HEK293 (cell line): ENCODE data around the gene PLAGL2.

Experiments used
- CTCF ChIA-PET: fragments of 350-600 bp; formaldehyde crosslinking; extraction: SDS; loops from one replicate; lab custom pipeline; 2021; ENCODE audit warnings: antibody characterized with exemption; lab: Yijun Ruan, JAX
- POLR2A ChIA-PET: fragments of 300-600 bp; formaldehyde crosslinking; extraction: SDS; loops from one replicate; lab custom pipeline; 2020; ENCODE audit warnings: antibody characterized with exemption, inconsistent platforms; lab: Yijun Ruan, JAX
- H3K27ac ChIP-seq: fragments of 200-500 bp; sonication (Bioruptor generic); 2 replicates; pipeline ENCODE4 v1.5.1; 2014; ENCODE audit warnings: low read depth, low read length, control low read depth, inconsistent platforms; ENCODE audit errors: extremely low read depth
- H3K36me3 ChIP-seq, 2 experiments: fragments of 200-500 bp in 1 of 2; sonication (Bioruptor generic) in 1 of 2; 1 replicate in 1 of 2; 2 replicates in 1 of 2; pipeline ENCODE4 v1.5.1; 2014 to 2017; ENCODE audit warnings: inconsistent platforms in 2 of 2, low read length in 2 of 2; ENCODE audit not compliant: control insufficient read depth in 2 of 2, insufficient read depth in 1 of 2
- H3K4me1 ChIP-seq: fragments of 200-500 bp; sonication (Bioruptor generic); 2 replicates; pipeline ENCODE4 v1.5.1; 2014; ENCODE audit warnings: mild to moderate bottlenecking, low read length, inconsistent platforms; ENCODE audit not compliant: control insufficient read depth, insufficient read depth
- H3K4me3 ChIP-seq: 2 replicates; pipeline ENCODE4 v1.5.1; 2011; ENCODE audit warnings: low read depth, mild to moderate bottlenecking, control low read depth, low read length, moderate library complexity
- H3K9me3 ChIP-seq: fragments of 200-500 bp; sonication (Bioruptor generic); 2 replicates; pipeline ENCODE4 v1.5.1; 2014; ENCODE audit warnings: low read depth, low read length, inconsistent platforms; ENCODE audit not compliant: control insufficient read depth, insufficient read depth
- GFI1B ChIP-seq: fragments of 450-650 bp; formaldehyde crosslinking; IDR thresholded peaks from 2 replicates; pipeline ENCODE4 v1.5.1; 2016; ENCODE audit warnings: missing biosample characterization, missing genetic modification characterization
- KLF9 ChIP-seq: fragments of 450-650 bp; formaldehyde crosslinking; IDR thresholded peaks from 2 replicates; pipeline ENCODE4 v1.5.1; 2016; ENCODE audit warnings: missing biosample characterization, missing genetic modification characterization, low read depth
- SETDB1 ChIP-seq: IDR thresholded peaks from one replicate; pipeline ENCODE4 v1.6.1; 2017; ENCODE audit warnings: mild to moderate bottlenecking, low read length, moderate library complexity, mixed read lengths; ENCODE audit not compliant: insufficient read length
- ZBTB20 ChIP-seq: fragments of 450-650 bp; formaldehyde crosslinking; IDR thresholded peaks from 2 replicates; pipeline ENCODE4 v1.5.1; 2016; ENCODE audit warnings: missing biosample characterization, missing genetic modification characterization
- ZIC2 ChIP-seq: fragments of 450-650 bp; formaldehyde crosslinking; IDR thresholded peaks from 2 replicates; pipeline ENCODE4 v1.5.1; 2016; ENCODE audit warnings: missing biosample characterization, missing genetic modification characterization
- ZNF132 ChIP-seq: fragments of 450-650 bp; formaldehyde crosslinking; IDR thresholded peaks from 2 replicates; pipeline ENCODE4 v1.5.1; 2017; ENCODE audit warnings: missing biosample characterization, missing genetic modification characterization, borderline replicate concordance
- ZNF140 ChIP-seq: fragments of 450-650 bp; formaldehyde crosslinking; IDR thresholded peaks from 2 replicates; pipeline ENCODE4 v1.5.1; 2016; ENCODE audit warnings: missing biosample characterization, missing genetic modification characterization
- ZNF266 ChIP-seq: fragments of 450-650 bp; formaldehyde crosslinking; IDR thresholded peaks from 2 replicates; pipeline ENCODE4 v1.5.1; 2016; ENCODE audit warnings: missing biosample characterization, missing genetic modification characterization, low read depth
- ZNF610 ChIP-seq: fragments of 450-650 bp; formaldehyde crosslinking; IDR thresholded peaks from 2 replicates; pipeline ENCODE4 v1.5.1; 2016; ENCODE audit warnings: missing biosample characterization, missing genetic modification characterization, borderline replicate concordance
- ZNF621 ChIP-seq: fragments of 450-650 bp; formaldehyde crosslinking; IDR thresholded peaks from 2 replicates; pipeline ENCODE4 v1.5.1; 2017; ENCODE audit warnings: missing biosample characterization, missing genetic modification characterization
- ZNF623 ChIP-seq: fragments of 450-650 bp; formaldehyde crosslinking; IDR thresholded peaks from 2 replicates; pipeline ENCODE4 v1.5.1; 2016; ENCODE audit warnings: missing biosample characterization, missing genetic modification characterization
- ZNF707 ChIP-seq: fragments of 450-650 bp; formaldehyde crosslinking; IDR thresholded peaks from 2 replicates; pipeline ENCODE4 v1.5.1; 2016; ENCODE audit warnings: missing biosample characterization, missing genetic modification characterization
- ZNF747 ChIP-seq: fragments of 450-650 bp; formaldehyde crosslinking; IDR thresholded peaks from 2 replicates; pipeline ENCODE4 v1.5.1; 2016; ENCODE audit warnings: missing biosample characterization, missing genetic modification characterization
- ZNF792 ChIP-seq: fragments of 450-650 bp; formaldehyde crosslinking; IDR thresholded peaks from 2 replicates; pipeline ENCODE4 v1.5.1; 2016; ENCODE audit warnings: missing biosample characterization, missing genetic modification characterization
- TF ChIP-seq, protein P1 (sequence below): fragments of 450-650 bp; formaldehyde crosslinking; IDR thresholded peaks from 2 replicates; pipeline ENCODE4 v1.5.1; 2016; ENCODE audit warnings: missing biosample characterization, missing genetic modification characterization
- TF ChIP-seq, protein P2 (sequence below): fragments of 450-650 bp; formaldehyde crosslinking; IDR thresholded peaks from 2 replicates; pipeline ENCODE4 v1.5.1; 2016; ENCODE audit warnings: missing biosample characterization, missing genetic modification characterization, low read depth

Gene PLAGL2

DNA sequence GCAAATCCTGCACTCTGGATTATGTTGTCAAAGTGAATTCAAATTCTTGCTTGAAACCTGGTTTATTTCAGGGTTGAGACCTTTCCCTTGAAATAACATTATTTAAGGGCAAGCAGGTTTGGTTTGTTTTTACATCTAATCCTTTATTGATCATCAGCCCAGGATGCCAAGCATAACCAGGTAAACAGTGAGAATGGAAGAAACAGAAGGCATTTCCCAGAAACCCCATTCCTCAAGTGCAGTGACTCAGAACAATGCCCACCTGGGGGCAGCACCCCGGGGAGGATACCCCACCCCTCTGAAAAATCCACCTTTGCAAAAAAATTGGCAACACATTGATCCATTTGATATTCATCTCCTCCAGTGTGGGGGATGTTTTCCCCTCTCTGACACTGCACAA, 32.7 kb upstream of the PLAGL2 start (continued):
- TF ChIP-seq GFI1B (tag by site-specific recombination) = no peak
- peak; percentile 44 for TF ChIP-seq ZIC2
- TF ChIP-seq KLF9 (tag by site-specific recombination) = no peak
- TF ChIP-seq, protein P1, sequence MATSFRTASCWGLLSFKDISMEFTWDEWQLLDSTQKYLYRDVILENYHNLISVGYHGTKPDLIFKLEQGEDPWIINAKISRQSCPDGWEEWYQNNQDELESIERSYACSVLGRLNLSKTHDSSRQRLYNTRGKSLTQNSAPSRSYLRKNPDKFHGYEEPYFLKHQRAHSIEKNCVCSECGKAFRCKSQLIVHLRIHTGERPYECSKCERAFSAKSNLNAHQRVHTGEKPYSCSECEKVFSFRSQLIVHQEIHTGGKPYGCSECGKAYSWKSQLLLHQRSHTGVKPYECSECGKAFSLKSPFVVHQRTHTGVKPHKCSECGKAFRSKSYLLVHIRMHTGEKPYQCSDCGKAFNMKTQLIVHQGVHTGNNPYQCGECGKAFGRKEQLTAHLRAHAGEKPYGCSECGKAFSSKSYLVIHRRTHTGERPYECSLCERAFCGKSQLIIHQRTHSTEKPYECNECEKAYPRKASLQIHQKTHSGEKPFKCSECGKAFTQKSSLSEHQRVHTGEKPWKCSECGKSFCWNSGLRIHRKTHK (tag by site-specific recombination) = no peak
- TF ChIP-seq ZNF707 (tag by site-specific recombination) = no peak
- TF ChIP-seq, protein P2, sequence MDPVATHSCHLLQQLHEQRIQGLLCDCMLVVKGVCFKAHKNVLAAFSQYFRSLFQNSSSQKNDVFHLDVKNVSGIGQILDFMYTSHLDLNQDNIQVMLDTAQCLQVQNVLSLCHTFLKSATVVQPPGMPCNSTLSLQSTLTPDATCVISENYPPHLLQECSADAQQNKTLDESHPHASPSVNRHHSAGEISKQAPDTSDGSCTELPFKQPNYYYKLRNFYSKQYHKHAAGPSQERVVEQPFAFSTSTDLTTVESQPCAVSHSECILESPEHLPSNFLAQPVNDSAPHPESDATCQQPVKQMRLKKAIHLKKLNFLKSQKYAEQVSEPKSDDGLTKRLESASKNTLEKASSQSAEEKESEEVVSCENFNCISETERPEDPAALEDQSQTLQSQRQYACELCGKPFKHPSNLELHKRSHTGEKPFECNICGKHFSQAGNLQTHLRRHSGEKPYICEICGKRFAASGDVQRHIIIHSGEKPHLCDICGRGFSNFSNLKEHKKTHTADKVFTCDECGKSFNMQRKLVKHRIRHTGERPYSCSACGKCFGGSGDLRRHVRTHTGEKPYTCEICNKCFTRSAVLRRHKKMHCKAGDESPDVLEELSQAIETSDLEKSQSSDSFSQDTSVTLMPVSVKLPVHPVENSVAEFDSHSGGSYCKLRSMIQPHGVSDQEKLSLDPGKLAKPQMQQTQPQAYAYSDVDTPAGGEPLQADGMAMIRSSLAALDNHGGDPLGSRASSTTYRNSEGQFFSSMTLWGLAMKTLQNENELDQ (tag by site-specific recombination) = no peak
- TF ChIP-seq ZNF610 (tag by site-specific recombination) = no peak
- no peak for TF ChIP-seq ZNF266
- no peak for TF ChIP-seq ZNF747 (tag by site-specific recombination)

DNA sequence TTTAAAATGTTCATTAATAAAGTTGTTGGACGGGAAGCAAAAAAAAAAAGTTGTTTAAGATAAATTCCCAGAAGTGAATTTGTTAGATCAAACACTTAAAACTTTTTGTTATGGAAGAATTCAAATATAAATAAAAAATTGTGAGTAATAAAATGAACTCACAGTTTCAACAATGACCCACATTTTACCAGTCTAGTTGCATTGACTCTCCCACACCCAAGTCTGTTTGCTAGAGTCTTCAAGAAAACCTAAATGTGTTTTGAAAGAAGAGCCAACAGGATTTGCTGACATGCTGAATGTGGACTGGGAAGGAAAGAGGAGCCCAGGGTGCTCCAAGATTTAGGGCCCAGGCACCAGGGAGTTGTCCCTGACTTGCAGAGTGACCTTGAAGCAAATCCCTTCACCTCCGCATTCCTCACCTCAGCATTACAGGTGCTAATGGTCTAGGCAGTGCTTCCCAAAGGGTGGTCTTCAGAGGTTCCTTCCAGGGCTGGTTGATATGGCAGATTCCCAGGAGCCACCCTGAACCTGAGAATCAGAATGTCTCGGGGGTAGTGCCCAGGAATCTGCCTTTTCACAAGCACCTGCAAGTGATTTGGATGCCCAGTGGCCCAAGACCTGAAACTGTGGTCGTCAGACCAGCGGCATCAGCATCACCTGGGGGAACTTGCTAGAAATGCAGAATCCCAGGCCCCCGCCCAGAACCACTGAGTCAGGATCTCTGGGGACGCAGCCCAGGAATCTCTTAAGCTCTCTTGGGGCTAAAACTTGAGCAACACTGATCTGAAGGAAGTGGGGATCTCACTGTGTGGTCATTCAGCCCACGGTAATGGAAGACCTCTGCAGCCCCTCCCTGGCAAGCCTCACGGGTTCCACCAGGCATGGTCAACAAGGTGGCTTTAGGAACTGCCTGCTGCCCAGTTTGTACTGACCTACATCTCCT, 31.2 kb upstream of the PLAGL2 start:
- no peaks in the 10 kb centered on the region for H3K9me3 ChIP-seq
- TF ChIP-seq ZBTB20 (tag by site-specific recombination) = peak; percentile 65; the same call in 1 of the 2 replicates
- TF ChIP-seq ZNF621 (tag by site-specific recombination) = no peak
- no peak for TF ChIP-seq SETDB1
- TF ChIP-seq ZNF140 (tag by site-specific recombination) = no peak
- no peak for TF ChIP-seq ZNF792 (tag by site-specific recombination)
- CTCF ChIA-PET = no interaction called here

DNA sequence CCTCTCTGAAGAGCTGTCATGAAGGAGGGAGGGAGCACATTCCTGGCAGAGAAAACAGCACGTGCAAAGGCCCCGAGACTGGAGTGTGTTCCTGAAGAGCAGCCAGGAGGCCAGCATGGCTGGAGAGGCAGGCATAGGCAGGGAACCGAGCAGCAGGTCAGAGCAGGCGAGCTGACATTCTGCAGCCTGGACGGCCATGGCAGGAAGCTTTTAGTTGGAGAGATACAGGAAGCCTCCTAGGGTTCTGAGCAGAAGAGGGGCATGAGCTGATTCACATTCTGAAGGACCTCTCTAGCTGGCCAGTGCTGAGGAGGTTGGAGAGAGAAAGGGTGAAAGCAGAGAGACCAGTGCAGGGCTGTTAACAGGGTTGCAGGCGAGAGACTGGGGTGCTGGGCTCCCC, 29.9 kb upstream of the PLAGL2 start:
- Histone ChIP-seq H3K9me3 (no peaks in the 10 kb centered on the region), H3K4me3 (no peak overlapping the region), H3K36me3 (peaks cover 0 to 45% of the 10 kb centered on the region in 2 experiments; a peak in 2 of 3 replicates), H3K27ac (no peak overlapping the region), H3K4me1 (0 out of 2 replicates have a peak, but pooled peaks cover 2% of the 10 kb centered on the region)
- TF ChIP-seq ZNF132 (tag by site-specific recombination) (no peak), ZNF623 (tag by site-specific recombination) (peak; percentile 94)
- CTCF ChIA-PET = interaction anchor here (0.5 kb wide), 1 partner anchor 48 kb away, joined by 3 read pairs; no protein-coding TSS in a partner anchor
- POLR2A ChIA-PET = no interaction called here

More for the DNA sequence above, 31.2 kb upstream of the PLAGL2 start:
- POLR2A ChIA-PET = no interaction called here
- H3K36me3 ChIP-seq = peaks cover 0 to 32% of the 10 kb centered on the region in 2 experiments; a peak in 2 of 3 replicates
- H3K4me1 ChIP-seq = 0 out of 2 replicates have a peak, but pooled peaks cover 2% of the 10 kb centered on the region
- no peak overlapping the region for H3K4me3 ChIP-seq
- H3K27ac ChIP-seq = no peak overlapping the region
